22Rv1 (cell line): Measurements from ENCODE around the gene UXS1.

Source experiments
- H3K27ac ChIP-seq: fragments of 450-650 bp; 2 replicates; pipeline ENCODE4 v1.5.1; 2017
- ZFX ChIP-seq: fragments of 450-650 bp; IDR thresholded peaks from 2 replicates; pipeline ENCODE4 v1.6.1; 2017; ENCODE audit warnings: antibody characterized with exemption, borderline replicate concordance
- TF ChIP-seq, protein P1 (sequence below): fragments of 450-650 bp; IDR thresholded peaks from 2 replicates; pipeline ENCODE4 v1.5.1; 2017; ENCODE audit warnings: mild to moderate bottlenecking

Gene UXS1

DNA sequence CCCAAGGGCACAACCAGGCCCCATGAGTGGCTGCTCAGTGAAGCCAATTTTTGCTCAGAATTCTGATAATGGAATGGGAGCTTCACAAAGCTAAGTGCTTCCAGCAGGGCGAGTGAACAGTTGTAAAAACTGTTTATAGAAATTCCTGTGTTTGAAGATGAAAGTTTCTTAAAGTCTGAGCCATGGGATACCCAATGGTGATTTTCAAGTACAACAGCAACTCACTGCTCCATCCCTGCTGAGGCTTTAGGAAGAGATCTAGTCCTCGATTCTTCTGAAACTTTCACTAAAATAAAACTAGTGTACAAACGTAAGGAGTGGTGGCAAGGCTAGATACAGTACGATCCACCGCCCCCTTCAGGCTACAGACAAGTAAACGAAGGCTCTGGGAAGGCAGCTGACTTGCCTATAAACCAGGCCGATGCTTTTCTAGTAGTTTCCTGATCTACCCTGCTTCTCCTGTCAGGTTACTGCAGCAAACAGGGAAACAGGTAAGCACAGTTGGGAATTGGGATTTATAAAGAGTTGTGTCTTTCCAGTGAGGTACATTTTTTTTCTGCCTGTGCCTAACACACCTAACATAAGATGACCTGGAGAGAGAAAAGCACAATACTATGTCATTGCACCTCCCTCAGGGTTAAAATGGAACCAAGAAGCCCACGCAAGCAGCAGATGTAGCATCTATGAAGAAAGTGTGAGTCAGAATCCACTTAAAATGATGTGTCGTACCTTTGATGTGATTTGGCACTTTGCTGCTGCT, 108.7 kb downstream of the UXS1 start:
- no peak overlapping the region for H3K27ac ChIP-seq
- TF ChIP-seq, protein P1, sequence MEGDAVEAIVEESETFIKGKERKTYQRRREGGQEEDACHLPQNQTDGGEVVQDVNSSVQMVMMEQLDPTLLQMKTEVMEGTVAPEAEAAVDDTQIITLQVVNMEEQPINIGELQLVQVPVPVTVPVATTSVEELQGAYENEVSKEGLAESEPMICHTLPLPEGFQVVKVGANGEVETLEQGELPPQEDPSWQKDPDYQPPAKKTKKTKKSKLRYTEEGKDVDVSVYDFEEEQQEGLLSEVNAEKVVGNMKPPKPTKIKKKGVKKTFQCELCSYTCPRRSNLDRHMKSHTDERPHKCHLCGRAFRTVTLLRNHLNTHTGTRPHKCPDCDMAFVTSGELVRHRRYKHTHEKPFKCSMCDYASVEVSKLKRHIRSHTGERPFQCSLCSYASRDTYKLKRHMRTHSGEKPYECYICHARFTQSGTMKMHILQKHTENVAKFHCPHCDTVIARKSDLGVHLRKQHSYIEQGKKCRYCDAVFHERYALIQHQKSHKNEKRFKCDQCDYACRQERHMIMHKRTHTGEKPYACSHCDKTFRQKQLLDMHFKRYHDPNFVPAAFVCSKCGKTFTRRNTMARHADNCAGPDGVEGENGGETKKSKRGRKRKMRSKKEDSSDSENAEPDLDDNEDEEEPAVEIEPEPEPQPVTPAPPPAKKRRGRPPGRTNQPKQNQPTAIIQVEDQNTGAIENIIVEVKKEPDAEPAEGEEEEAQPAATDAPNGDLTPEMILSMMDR = peak; percentile 55
- no peak for TF ChIP-seq ZFX

DNA sequence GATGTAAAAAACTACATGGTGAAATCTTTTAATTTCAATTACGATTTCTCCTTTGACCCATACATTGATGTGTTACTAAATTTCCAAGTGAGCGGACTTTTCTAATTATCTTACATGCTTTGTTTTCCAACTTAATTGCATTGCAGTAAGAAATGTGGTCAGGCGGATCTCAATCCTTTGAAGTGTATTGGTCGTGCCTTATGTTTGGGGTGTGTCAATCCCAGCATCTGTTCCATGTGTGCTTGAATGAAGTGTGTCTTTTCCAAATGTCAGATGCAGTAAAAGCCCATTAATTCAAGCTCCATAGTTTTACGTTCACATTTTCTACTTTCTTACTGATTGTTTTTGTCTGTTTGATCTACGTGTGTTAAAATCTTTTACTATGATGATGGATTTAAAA, 113.1 kb downstream of the UXS1 start:
- no peak overlapping the region for H3K27ac ChIP-seq
- no peak for TF ChIP-seq ZFX
- TF ChIP-seq, protein P1 = no peak

- H3K27ac ChIP-seq = no peak overlapping the region
- TF ChIP-seq, protein P1 = no peak
- no peak for TF ChIP-seq ZFX
These were observed 116.0 kb downstream of the UXS1 start for GRCh38 chr2:106078096-106078495.

GRCh38 chr2:106076941-106077340, 117.2 kb downstream of the UXS1 start:
- TF ChIP-seq, protein P1 = no peak
- no peak for TF ChIP-seq ZFX
- no peak overlapping the region for H3K27ac ChIP-seq

DNA sequence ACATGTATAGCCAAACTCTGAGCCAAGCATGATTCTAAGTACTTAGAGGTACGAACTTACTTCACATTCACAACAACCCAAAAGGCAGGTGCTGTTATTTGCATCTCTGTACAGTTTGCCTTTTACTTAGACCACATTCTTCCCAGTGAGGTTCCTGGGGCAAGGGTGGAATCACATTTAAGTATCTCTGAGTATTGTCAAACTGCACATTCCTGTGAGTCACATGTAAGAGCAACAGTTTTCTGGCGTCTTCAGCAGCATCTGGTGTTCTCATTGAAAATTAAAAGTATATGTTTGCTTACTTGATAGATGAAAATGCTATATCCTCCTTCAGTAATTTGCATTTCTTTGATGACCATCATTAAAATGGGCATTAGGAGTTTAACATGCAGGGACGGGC, 119.1 kb downstream of the UXS1 start:
- TF ChIP-seq ZFX = no peak
- TF ChIP-seq, protein P1 = no peak
- H3K27ac ChIP-seq = no peak overlapping the region

- TF ChIP-seq, protein P1 = no peak
- TF ChIP-seq ZFX = no peak
These were observed 120.3 kb downstream of the UXS1 start for GRCh38 chr2:106073678-106074406.

DNA sequence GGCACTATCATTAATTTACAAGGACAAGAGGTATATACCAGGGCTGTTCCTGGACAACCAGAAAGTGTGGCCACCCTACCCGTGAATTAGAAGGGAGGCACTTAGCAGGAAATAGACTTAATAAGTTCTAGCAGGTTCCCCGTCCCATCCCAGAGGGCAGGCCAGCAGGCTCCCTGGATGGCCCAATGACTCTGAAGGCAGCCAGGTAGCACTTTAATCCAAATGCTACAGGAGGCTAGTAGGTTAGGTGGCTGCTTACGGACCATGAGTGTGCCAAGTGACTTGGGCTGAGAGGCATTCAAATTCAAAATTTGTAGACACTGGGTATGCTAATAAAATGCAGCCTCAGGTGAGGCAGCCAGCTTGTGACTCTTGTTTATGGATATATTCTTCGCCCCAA, 123.9 kb downstream of the UXS1 start:
- no peak overlapping the region for H3K27ac ChIP-seq
- TF ChIP-seq, protein P1 = no peak
- no peak for TF ChIP-seq ZFX

More at GRCh38 chr2:106073678-106074406, 120.3 kb downstream of the UXS1 start:
- H3K27ac ChIP-seq = no peak overlapping the region
